Progenitor cell of endocrine pancreas (in vitro differentiated cells): Measurements from ENCODE around the gene MXD1. TPM values are rescaled to one million over a fixed set of nuclear protein-coding genes. Genes with fewer than 3 reads are reported as not detected.

Source experiments
- DNase-seq: peaks from one replicate; pipeline ENCODE4 v3.0.0; 2021; ENCODE audit warnings: low spot score; ENCODE audit not compliant: unreplicated experiment
- H3K27ac Mint-ChIP-seq: 2 replicates; pipeline ENCODE4 v1.8.0; 2021; ENCODE audit warnings: mild to moderate bottlenecking, moderate library complexity, mixed read lengths
- H3K27me3 Mint-ChIP-seq: 2 replicates; pipeline ENCODE4 v1.8.0; 2021; ENCODE audit warnings: mixed read lengths
- H3K36me3 Mint-ChIP-seq: 2 replicates; pipeline ENCODE4 v1.8.0; 2022; ENCODE audit warnings: mixed read lengths; ENCODE audit not compliant: insufficient read depth
- H3K4me1 Mint-ChIP-seq: 2 replicates; pipeline ENCODE4 v1.8.0; 2021; ENCODE audit warnings: low read depth, mixed read lengths
- H3K4me3 Mint-ChIP-seq: 2 replicates; pipeline ENCODE4 v1.8.0; 2021; ENCODE audit warnings: low read depth, mild to moderate bottlenecking, moderate library complexity, mixed read lengths
- H3K9me3 Mint-ChIP-seq: 2 replicates; pipeline ENCODE4 v1.8.0; 2021; ENCODE audit warnings: low read depth, mixed read lengths
- CTCF ChIP-seq: fragments of 200-600 bp; sonication (generic); IDR thresholded peaks from one replicate; pipeline ENCODE4 v1.5.0; 2021; ENCODE audit warnings: antibody characterized with exemption, mild to moderate bottlenecking; ENCODE audit not compliant: unreplicated experiment
- total RNA-seq: library from RNA; stranded (reverse); gene quantifications from 2 replicates; pipeline ENCODE4 v1.2.1, GENCODE V29; 2021

Gene MXD1
- total RNA-seq, 1 donor from 2014 or later: 10.8 TPM

DNA sequence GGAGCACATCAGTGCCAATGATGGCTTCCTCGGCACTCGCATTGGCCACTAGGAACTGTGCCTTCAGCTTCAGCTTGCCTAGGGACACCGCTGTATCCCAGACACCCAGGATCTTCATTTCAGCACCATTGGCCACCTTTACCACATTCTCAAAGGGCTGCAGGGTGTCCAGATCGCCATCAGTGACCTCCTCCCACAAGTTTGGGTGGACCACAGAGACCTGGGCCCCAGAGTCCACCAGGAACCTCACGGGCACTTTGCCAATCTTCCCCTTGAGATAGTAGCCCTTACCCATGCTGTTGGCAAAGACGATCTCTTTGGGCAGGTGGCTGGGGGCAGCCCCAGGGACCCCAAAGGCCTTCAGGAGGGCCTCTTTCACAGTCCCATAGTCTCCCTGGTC lies 45.9 kb downstream of the MXD1 start:
- TF ChIP-seq CTCF: no peak
- peaks cover 9% of the 10 kb centered on the region for H3K4me1 Mint-ChIP-seq
- no peaks in the 10 kb centered on the region for H3K9me3 Mint-ChIP-seq
- no peak overlapping the region for H3K4me3 Mint-ChIP-seq
- DNase-seq: no peak
- no peaks in the 10 kb centered on the region for H3K36me3 Mint-ChIP-seq
- H3K27ac Mint-ChIP-seq: no peak overlapping the region
- H3K27me3 Mint-ChIP-seq: peaks cover 15% of the 10 kb centered on the region

DNA sequence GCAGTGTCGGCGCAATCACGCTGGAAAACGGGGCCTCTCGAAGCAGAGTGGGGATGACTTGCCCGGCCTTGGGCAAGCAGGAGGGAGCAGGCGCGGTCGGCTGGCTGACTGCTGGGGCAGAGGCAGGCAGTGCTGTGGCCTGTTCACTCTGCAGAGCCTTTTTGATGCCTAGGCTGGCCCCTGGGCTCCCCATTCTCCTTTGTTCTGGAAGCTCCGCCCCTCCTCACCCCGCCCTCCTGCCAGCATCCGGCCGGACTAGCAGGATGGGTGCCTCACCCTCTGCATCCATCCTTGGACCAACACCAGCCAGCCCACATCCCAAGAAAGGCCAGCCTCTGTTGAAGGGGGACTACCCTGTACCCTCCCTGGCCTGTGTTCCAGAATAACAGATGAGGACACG lies 46.6 kb downstream of the MXD1 start, which contains the start of gene ASPRV1:
Gene ASPRV1, minus strand, starts transcription at position 136 of the 400 bp plus-strand sequence. CDS start 195 bp downstream, outside the sequence.
- DNase-seq: no peak
- peaks cover 9% of the 10 kb centered on the region for H3K4me1 Mint-ChIP-seq
- no peaks in the 10 kb centered on the region for H3K9me3 Mint-ChIP-seq
- H3K27me3 Mint-ChIP-seq: peaks cover 12% of the 10 kb centered on the region
- H3K4me3 Mint-ChIP-seq: no peak within 1 kb of the TSS
- TF ChIP-seq CTCF: no peak
- H3K27ac Mint-ChIP-seq: no peak within 1 kb of the TSS
- H3K36me3 Mint-ChIP-seq: no peaks in the 10 kb centered on the region

DNA sequence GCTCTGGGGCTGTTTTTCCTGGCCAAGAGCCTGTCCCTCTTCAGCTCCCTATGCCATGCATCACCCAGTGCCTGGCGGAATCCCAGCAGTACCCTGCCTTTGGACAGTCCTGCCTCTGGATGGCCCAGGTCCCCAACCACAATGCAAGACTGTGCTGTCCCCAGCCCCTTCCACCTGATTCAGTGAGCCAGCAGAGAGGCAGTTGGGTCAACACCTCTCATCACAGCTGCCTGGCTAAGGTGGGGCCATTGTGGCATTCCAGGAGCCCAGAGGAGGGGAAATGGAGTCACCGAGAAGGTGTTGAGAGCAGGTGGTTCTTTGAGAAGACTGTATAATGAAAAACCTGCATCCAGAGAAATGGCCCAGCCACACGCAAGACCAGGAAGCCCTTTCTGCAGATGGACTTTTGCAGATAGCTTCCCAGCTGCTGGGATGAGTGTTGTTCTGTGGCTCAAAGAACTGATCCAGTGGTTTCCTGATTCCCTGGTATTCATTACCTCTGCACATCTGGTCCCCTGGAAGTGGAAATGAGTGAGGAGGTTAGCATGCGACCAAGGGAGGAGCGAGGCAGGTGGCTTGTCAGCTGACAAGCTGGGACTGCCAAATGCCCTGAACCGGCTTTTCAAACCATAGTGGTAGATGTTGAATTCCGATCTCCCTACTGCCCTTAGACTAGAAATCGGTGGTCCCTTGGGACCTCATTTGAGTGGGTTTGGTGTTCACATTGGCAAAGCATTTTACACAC lies 48.2 kb downstream of the MXD1 start:
- no peaks in the 10 kb centered on the region for H3K36me3 Mint-ChIP-seq
- DNase-seq: no peak
- H3K9me3 Mint-ChIP-seq: no peaks in the 10 kb centered on the region
- TF ChIP-seq CTCF: no peak
- no peak overlapping the region for H3K27ac Mint-ChIP-seq
- H3K27me3 Mint-ChIP-seq: no peaks in the 10 kb centered on the region
- H3K4me1 Mint-ChIP-seq: peaks cover 9% of the 10 kb centered on the region
- H3K4me3 Mint-ChIP-seq: no peak overlapping the region

GRCh38 chr2:69964353-69964841 lies 49.5 kb downstream of the MXD1 start:
- Mint-ChIP-seq H3K27ac (peak overlapping the region; percentile 24), H3K27me3 (no peaks in the 10 kb centered on the region), H3K4me3 (no peak overlapping the region), H3K36me3 (no peaks in the 10 kb centered on the region), H3K9me3 (no peaks in the 10 kb centered on the region), H3K4me1 (peaks cover 9% of the 10 kb centered on the region)
- no peak for TF ChIP-seq CTCF
- no peak for DNase-seq

DNA sequence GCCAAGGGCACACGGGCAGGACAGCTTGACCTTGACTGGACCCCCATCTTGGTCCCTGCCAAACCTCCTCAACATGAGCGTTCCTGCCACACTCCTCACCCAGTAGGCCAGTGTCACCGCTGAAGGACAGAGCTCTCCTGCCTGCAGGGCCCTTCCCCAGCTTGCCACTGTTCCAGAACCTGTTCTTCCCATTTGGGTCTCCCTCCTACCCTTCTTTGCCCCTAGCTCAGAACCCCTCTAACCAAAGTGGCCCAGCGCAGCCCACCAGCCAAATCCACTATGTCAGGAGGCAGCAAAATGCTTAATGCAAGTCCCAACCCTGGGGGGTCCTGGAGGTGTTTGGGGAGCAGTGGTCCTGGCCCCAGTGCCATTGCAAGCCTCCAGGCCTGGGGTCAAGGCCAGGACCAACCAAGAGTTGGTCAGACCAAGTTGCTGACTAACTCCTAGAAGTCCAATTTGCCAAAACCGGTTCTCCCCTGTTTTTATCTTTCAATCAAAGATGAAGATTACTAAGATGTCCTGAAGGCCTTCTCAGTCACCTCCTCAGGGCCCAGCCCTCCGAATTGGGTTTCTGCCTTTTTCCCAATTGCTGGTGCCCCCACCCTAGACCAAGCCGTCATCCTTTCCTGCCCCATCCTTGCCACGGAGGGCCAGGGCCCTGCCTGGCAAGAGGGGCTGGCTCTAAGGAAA lies 51.0 kb downstream of the MXD1 start:
- Mint-ChIP-seq H3K9me3 (no peaks in the 10 kb centered on the region), H3K4me1 (peaks cover 9% of the 10 kb centered on the region), H3K27ac (no peak overlapping the region), H3K36me3 (no peaks in the 10 kb centered on the region), H3K4me3 (no peak overlapping the region), H3K27me3 (peaks cover 4% of the 10 kb centered on the region)
- no peak for TF ChIP-seq CTCF
- no peak for DNase-seq
